Measurements from ENCODE around the gene NOTCH2.

The NOTCH2 gene

DNA sequence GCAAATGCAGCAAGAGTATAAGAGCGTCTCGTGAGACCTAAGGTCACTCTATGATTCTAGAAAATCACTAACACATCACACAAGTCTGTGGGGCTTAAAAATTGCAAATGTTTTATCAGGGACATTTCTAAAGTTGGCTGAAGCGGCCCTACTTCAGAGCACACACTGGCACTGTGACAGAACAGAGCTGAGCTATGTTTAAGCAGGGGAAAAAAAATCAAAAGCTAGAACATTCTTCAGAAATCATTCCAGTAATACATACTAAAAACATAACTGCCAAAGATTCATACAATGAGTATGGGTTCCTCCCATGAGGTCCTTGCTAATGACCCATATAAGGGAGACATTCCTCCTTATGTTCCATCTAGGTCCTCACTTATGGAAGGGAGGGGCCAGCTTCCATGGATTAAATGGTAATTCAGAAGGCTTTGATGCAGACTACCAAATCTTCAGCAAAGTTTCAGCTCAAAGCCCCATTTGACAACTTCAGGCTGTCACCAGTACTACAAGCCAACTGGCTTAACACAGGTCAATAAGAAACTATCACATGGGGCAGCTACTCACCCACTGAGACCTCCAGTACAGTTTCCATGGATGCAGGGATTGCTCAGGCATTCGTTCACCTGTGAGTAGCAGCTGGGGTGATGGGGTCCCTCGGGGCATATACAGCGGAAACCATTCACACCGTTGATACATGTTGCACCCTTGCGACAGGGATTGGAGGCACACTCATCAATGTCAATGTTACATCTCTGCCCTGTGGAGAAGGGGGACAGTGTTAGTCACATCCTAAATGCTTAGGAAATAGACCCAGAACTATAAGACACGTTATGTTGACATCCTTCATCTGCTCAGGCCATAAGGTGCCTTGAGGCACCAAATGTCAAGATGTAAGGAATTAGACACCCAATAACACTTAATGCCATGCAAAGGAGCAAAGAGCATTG lies 114.7 kb downstream of the NOTCH2 start:
- Histone ChIP-seq H3K4me3 (ENCODE audit: low read length) (no peak overlapping the region), H3K9me2 (replicated peaks; ENCODE audit: control insufficient read depth, low read length) (no peaks in the 10 kb centered on the region), H3K9me3 (ENCODE audit: control insufficient read depth, insufficient read depth, low read length) (no peaks in the 10 kb centered on the region), H3K4me1 (ENCODE audit: control insufficient read depth, low read length) (no peaks in the 10 kb centered on the region), H3K27ac (ENCODE audit: low read depth, low read length) (no peak overlapping the region), H3K36me3 (ENCODE audit: control insufficient read depth, low read length) (no peaks in the 10 kb centered on the region), H3K79me2 (ENCODE audit: control insufficient read depth, low read length) (no peaks in the 10 kb centered on the region), H3K4me2 (ENCODE audit: low read length) (no peak overlapping the region), H3K27me3 (ENCODE audit: control insufficient read depth, low read length) (no peaks in the 10 kb centered on the region), H4K20me1 (ENCODE audit: control insufficient read depth, insufficient read depth, low read depth, low read length) (no peaks in the 10 kb centered on the region), H3F3A (ENCODE audit: control insufficient read depth, insufficient read depth) (no peaks in the 10 kb centered on the region)
- TF ChIP-seq, protein P1, sequence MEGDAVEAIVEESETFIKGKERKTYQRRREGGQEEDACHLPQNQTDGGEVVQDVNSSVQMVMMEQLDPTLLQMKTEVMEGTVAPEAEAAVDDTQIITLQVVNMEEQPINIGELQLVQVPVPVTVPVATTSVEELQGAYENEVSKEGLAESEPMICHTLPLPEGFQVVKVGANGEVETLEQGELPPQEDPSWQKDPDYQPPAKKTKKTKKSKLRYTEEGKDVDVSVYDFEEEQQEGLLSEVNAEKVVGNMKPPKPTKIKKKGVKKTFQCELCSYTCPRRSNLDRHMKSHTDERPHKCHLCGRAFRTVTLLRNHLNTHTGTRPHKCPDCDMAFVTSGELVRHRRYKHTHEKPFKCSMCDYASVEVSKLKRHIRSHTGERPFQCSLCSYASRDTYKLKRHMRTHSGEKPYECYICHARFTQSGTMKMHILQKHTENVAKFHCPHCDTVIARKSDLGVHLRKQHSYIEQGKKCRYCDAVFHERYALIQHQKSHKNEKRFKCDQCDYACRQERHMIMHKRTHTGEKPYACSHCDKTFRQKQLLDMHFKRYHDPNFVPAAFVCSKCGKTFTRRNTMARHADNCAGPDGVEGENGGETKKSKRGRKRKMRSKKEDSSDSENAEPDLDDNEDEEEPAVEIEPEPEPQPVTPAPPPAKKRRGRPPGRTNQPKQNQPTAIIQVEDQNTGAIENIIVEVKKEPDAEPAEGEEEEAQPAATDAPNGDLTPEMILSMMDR (IDR thresholded peaks at IDR 0.05; ENCODE audit: low read depth, low read length, poor library complexity, severe bottlenecking): no peak
- TF ChIP-seq EZH2phosphoT487 (IDR thresholded peaks at IDR 0.05; ENCODE audit: borderline replicate concordance, low read length): no peak

DNA sequence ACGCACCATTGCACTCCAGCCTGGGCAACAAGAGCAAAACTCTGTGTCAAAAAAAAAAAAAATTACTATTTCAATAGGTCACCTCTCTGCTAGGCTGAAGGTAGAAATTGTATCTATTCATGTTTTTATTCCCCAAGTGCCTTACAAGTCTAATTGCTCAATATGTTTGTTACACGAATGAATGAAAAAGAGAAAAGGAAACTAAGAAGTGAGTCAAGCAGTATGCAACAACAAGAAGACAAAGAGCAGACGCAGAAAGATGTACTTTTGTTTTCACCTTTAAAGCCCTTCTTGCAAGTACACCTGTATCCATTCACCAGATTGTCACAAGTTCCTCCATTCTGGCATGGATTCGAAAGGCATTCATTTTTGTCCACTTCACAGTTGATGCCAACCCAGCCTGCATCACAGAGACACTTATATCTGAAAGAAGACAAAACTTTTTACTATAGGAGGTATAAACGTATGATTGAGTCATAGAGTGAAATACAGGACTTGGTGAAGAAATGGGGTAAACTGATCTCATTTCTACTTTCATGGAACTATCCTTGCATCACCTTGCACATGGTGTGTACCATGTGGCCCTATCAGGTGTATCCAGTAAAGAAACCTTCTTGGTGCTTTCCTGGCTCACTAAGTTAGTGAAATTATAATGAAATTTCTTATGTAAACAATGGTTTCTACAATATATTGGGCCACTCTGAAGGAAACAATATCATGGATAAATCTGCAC lies 116.0 kb downstream of the NOTCH2 start:
- Histone ChIP-seq H3K79me2 (ENCODE audit: control insufficient read depth, low read length) (no peaks in the 10 kb centered on the region), H3K27ac (ENCODE audit: low read depth, low read length) (no peak overlapping the region), H3K4me2 (ENCODE audit: low read length) (no peak overlapping the region), H3K36me3 (ENCODE audit: control insufficient read depth, low read length) (no peaks in the 10 kb centered on the region), H3F3A (ENCODE audit: control insufficient read depth, insufficient read depth) (no peaks in the 10 kb centered on the region), H3K9me3 (ENCODE audit: control insufficient read depth, insufficient read depth, low read length) (no peaks in the 10 kb centered on the region), H3K9me2 (replicated peaks; ENCODE audit: control insufficient read depth, low read length) (no peaks in the 10 kb centered on the region), H3K4me1 (ENCODE audit: control insufficient read depth, low read length) (no peaks in the 10 kb centered on the region), H3K4me3 (ENCODE audit: low read length) (no peak overlapping the region), H3K27me3 (ENCODE audit: control insufficient read depth, low read length) (no peaks in the 10 kb centered on the region), H4K20me1 (ENCODE audit: control insufficient read depth, insufficient read depth, low read depth, low read length) (no peaks in the 10 kb centered on the region)
- TF ChIP-seq, protein P1 (IDR thresholded peaks at IDR 0.05; ENCODE audit: low read depth, low read length, poor library complexity, severe bottlenecking): no peak
- TF ChIP-seq EZH2phosphoT487 (IDR thresholded peaks at IDR 0.05; ENCODE audit: borderline replicate concordance, low read length): no peak

DNA sequence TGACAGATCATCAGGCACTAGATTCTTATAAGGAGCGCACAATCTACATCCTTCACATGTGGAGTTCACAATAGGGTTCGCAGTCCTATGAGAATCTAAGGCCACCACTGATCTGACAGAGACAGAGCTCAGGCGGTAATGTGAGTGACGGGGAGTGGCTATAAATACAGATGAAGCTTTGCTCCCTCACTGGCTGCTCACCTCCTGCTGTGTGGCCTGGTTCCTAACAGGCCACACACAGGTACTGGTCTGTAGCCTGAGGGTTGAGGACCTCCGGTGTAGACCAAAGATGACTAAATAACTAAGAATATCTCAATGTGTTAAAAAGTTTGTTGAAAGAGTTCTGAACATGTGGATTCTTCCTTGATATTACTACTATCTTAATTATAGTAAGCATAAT lies 117.0 kb downstream of the NOTCH2 start:
- Histone ChIP-seq H3K4me1 (ENCODE audit: control insufficient read depth, low read length) (no peaks in the 10 kb centered on the region), H3F3A (ENCODE audit: control insufficient read depth, insufficient read depth) (no peaks in the 10 kb centered on the region), H3K27me3 (ENCODE audit: control insufficient read depth, low read length) (no peaks in the 10 kb centered on the region), H3K9me2 (replicated peaks; ENCODE audit: control insufficient read depth, low read length) (no peaks in the 10 kb centered on the region), H3K36me3 (ENCODE audit: control insufficient read depth, low read length) (no peaks in the 10 kb centered on the region), H3K79me2 (ENCODE audit: control insufficient read depth, low read length) (no peaks in the 10 kb centered on the region), H3K4me3 (ENCODE audit: low read length) (no peak overlapping the region), H4K20me1 (ENCODE audit: control insufficient read depth, insufficient read depth, low read depth, low read length) (no peaks in the 10 kb centered on the region), H3K4me2 (ENCODE audit: low read length) (no peak overlapping the region), H3K27ac (ENCODE audit: low read depth, low read length) (no peak overlapping the region), H3K9me3 (ENCODE audit: control insufficient read depth, insufficient read depth, low read length) (no peaks in the 10 kb centered on the region)
- TF ChIP-seq, protein P1 (IDR thresholded peaks at IDR 0.05; ENCODE audit: low read depth, low read length, poor library complexity, severe bottlenecking): no peak
- TF ChIP-seq EZH2phosphoT487 (IDR thresholded peaks at IDR 0.05; ENCODE audit: borderline replicate concordance, low read length): no peak
